H9 (cell line): ENCODE data around the gene HEMGN. TPM values are rescaled to one million over a fixed set of nuclear protein-coding genes. Genes with fewer than 3 reads are reported as not detected.

ENCODE experiments used
- DNase-seq: peaks from one replicate; pipeline ENCODE4 v3.0.0-alpha.2; 2017
- H2AFZ ChIP-seq: one replicate; pipeline ENCODE4 v1.6.1; 2013; ENCODE audit warnings: mild to moderate bottlenecking, low read length, control low read depth, moderate library complexity
- H2AK5ac ChIP-seq: 2 replicates; pipeline ENCODE4 v1.6.1; 2013; ENCODE audit warnings: low read length, control low read depth, mixed read lengths; ENCODE audit not compliant: insufficient read length
- H2BK120ac ChIP-seq: one replicate; pipeline ENCODE4 v1.6.1; 2013; ENCODE audit warnings: low read depth, mild to moderate bottlenecking, low read length, control low read depth, inconsistent platforms; ENCODE audit not compliant: poor library complexity, severe bottlenecking
- H2BK12ac ChIP-seq: 2 replicates; pipeline ENCODE4 v1.6.1; 2013; ENCODE audit warnings: low read length, control low read depth, mixed read lengths, low read depth; ENCODE audit not compliant: insufficient read length
- H2BK15ac ChIP-seq: 2 replicates; pipeline ENCODE4 v1.6.1; 2013; ENCODE audit warnings: low read depth, low read length, control low read depth
- H2BK20ac ChIP-seq: one replicate; pipeline ENCODE4 v1.6.1; 2013; ENCODE audit warnings: low read depth, mild to moderate bottlenecking, low read length, control low read depth, inconsistent platforms; ENCODE audit not compliant: poor library complexity, severe bottlenecking
- H2BK5ac ChIP-seq: 2 replicates; pipeline ENCODE4 v1.6.1; 2013; ENCODE audit warnings: low read length, control low read depth, mixed read lengths; ENCODE audit not compliant: insufficient read length
- H3K14ac ChIP-seq: 2 replicates; pipeline ENCODE4 v1.6.1; 2013; ENCODE audit warnings: low read length, control low read depth; ENCODE audit not compliant: insufficient read depth
- H3K18ac ChIP-seq: 2 replicates; pipeline ENCODE4 v1.6.1; 2013; ENCODE audit warnings: low read depth, mild to moderate bottlenecking, mixed read lengths, low read length, control low read depth; ENCODE audit not compliant: insufficient read length
- H3K23ac ChIP-seq: 2 replicates; pipeline ENCODE4 v1.6.1; 2013; ENCODE audit warnings: low read length, control low read depth, mixed read lengths, low read depth; ENCODE audit not compliant: insufficient read length
- H3K23me2 ChIP-seq: 2 replicates; pipeline ENCODE4 v1.6.1; 2013; ENCODE audit warnings: low read depth, mild to moderate bottlenecking, mixed read lengths, low read length, control low read depth; ENCODE audit not compliant: insufficient read length, poor library complexity, severe bottlenecking
- H3K27ac ChIP-seq: 2 replicates; pipeline ENCODE4 v1.5.1; 2013; ENCODE audit warnings: low read length, control low read depth, mixed read lengths, low read depth; ENCODE audit not compliant: insufficient read length
- H3K27me3 ChIP-seq: 2 replicates; pipeline ENCODE4 v1.6.1; 2013; ENCODE audit warnings: low read length, control low read depth, inconsistent platforms; ENCODE audit not compliant: insufficient read depth
- H3K4ac ChIP-seq: 2 replicates; pipeline ENCODE4 v1.6.1; 2013; ENCODE audit warnings: low read depth, mild to moderate bottlenecking, control low read depth, inconsistent platforms, low read length, moderate library complexity
- H3K4me1 ChIP-seq: 2 replicates; pipeline ENCODE4 v1.6.1; 2013; ENCODE audit warnings: low read length, control low read depth, inconsistent platforms; ENCODE audit not compliant: insufficient read depth
- H3K4me2 ChIP-seq: 2 replicates; pipeline ENCODE4 v1.6.1; 2013; ENCODE audit warnings: low read length, control low read depth, mixed read lengths; ENCODE audit not compliant: insufficient read length, insufficient read depth
- H3K56ac ChIP-seq: 2 replicates; pipeline ENCODE4 v1.6.1; 2013; ENCODE audit warnings: low read depth, mild to moderate bottlenecking, mixed read lengths, low read length, control low read depth; ENCODE audit not compliant: insufficient read length
- H3K79me1 ChIP-seq: 2 replicates; pipeline ENCODE4 v1.6.1; 2013; ENCODE audit warnings: low read depth, mild to moderate bottlenecking, moderate library complexity, low read length, control low read depth, inconsistent platforms; ENCODE audit not compliant: insufficient read depth, poor library complexity, severe bottlenecking
- H3K79me2 ChIP-seq: 2 replicates; pipeline ENCODE4 v1.6.1; 2013; ENCODE audit warnings: low read length, control low read depth, inconsistent platforms; ENCODE audit not compliant: insufficient read depth
- H3K9ac ChIP-seq: 2 replicates; pipeline ENCODE4 v1.6.1; 2013; ENCODE audit warnings: low read length, control low read depth, mixed read lengths; ENCODE audit not compliant: insufficient read length; ENCODE audit errors: extremely low read depth
- H3K9me3 ChIP-seq: one replicate; pipeline ENCODE4 v1.6.1; 2013; ENCODE audit warnings: low read depth, low read length, inconsistent platforms; ENCODE audit not compliant: control insufficient read depth
- H3T11ph ChIP-seq: one replicate; pipeline ENCODE4 v1.6.1; 2013; ENCODE audit warnings: mild to moderate bottlenecking, low read length, control low read depth, inconsistent platforms
- H4K20me1 ChIP-seq: one replicate; pipeline ENCODE4 v1.6.1; 2013; ENCODE audit not compliant: control insufficient read depth, insufficient read length, insufficient read depth
- H4K5ac ChIP-seq: 2 replicates; pipeline ENCODE4 v1.6.1; 2013; ENCODE audit warnings: low read depth, mild to moderate bottlenecking, mixed read lengths, low read length, control low read depth; ENCODE audit not compliant: insufficient read length
- H4K8ac ChIP-seq: replicated peaks from 2 replicates; pipeline ENCODE4 v1.6.1; 2013; ENCODE audit warnings: low read length, control low read depth, mixed read lengths, low read depth; ENCODE audit not compliant: insufficient read length
- H4K91ac ChIP-seq: 2 replicates; pipeline ENCODE4 v1.6.1; 2013; ENCODE audit warnings: low read depth, mild to moderate bottlenecking, moderate library complexity, mixed read lengths, low read length, control low read depth; ENCODE audit not compliant: insufficient read length
- H3K27ac Mint-ChIP-seq, 3 experiments: 2 replicates in 2 of 3; 3 replicates in 1 of 3; pipeline ENCODE4 v1.8.0; 2020 to 2021; ENCODE audit warnings: mixed read lengths in 3 of 3, mild to moderate bottlenecking in 1 of 3, moderate library complexity in 1 of 3
- H3K27me3 Mint-ChIP-seq: 2 replicates; pipeline ENCODE4 v1.8.0; 2021; ENCODE audit warnings: low read depth, mild to moderate bottlenecking, moderate library complexity, mixed read lengths
- H3K36me3 Mint-ChIP-seq, 3 experiments: 2 replicates in 2 of 3; 3 replicates in 1 of 3; pipeline ENCODE4 v1.8.0; 2020 to 2021; ENCODE audit warnings: low read depth in 3 of 3, mixed read lengths in 3 of 3; ENCODE audit not compliant: insufficient read depth in 1 of 3
- H3K4me1 Mint-ChIP-seq, 2 experiments: 2 replicates each; pipeline ENCODE4 v1.8.0; 2020; ENCODE audit warnings: mixed read lengths in 2 of 2
- H3K4me3 Mint-ChIP-seq, 2 experiments: 2 replicates in 1 of 2; 3 replicates in 1 of 2; pipeline ENCODE4 v1.8.0; 2020 to 2021; ENCODE audit warnings: mild to moderate bottlenecking in 2 of 2, mixed read lengths in 2 of 2, moderate library complexity in 1 of 2
- H3K9me3 Mint-ChIP-seq, 2 experiments: 2 replicates in 1 of 2; 3 replicates in 1 of 2; pipeline ENCODE4 v1.8.0; 2020; ENCODE audit warnings: mild to moderate bottlenecking in 2 of 2, mixed read lengths in 2 of 2, moderate library complexity in 1 of 2
- WGBS: extraction: QIAGEN DNeasy Blood & Tissue Kit; methylation state at CpG from one replicate; pipeline ENCODE4 v1.1.7; 2013; ENCODE audit warnings: missing lambda C conversion rate, low lambda C conversion rate, mixed read lengths; ENCODE audit not compliant: insufficient read length; ENCODE audit errors: extremely low coverage; 5-methylcytosine and 5-hydroxymethylcytosine counted together
- total RNA-seq: library from RNA; stranded (reverse); gene quantifications from 2 replicates; pipeline ENCODE4 v1.2.1, GENCODE V29; 2021
- TF ChIP-seq, protein P1 (sequence below): fragments of 200-600 bp; sonication (generic); conservative IDR thresholded peaks from 3 replicates; pipeline ENCODE4 v1.8.0; 2021; ENCODE audit warnings: antibody characterized with exemption, mild to moderate bottlenecking

Gene HEMGN
- total RNA-seq, 1 experiment from 2014 or later, result not detected

DNA sequence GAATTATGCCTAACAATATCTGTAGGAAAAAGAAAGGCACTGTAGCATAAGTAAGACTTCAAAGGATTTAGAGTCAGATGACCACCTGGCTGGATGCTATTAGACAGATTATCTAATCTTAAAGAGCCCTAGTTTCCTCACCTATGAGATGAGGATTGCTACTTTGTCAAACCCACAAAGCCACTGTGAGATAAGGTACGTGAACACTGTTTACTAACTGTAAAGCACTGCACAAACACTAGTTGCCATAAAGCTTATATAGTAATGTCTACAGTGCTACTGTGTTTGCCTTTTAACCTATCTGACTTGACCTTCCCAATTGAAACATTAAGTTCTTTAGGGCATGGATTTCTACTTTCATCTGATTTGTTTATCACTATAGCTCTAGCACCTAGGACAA, 26.0 kb downstream of the HEMGN start:
- Histone ChIP-seq H2BK15ac (no peak overlapping the region), H4K8ac (no peak overlapping the region), H2AK5ac (no peak overlapping the region), H3K18ac (no peak overlapping the region), H2BK20ac (no peak overlapping the region), H2AFZ (no peak overlapping the region), H3K14ac (no peak overlapping the region), H4K5ac (no peak overlapping the region), H3K79me1 (no peaks in the 10 kb centered on the region), H3K4me1 (no peaks in the 10 kb centered on the region), H3K27ac (no peak overlapping the region), H3K4me2 (no peak overlapping the region), H3K23me2 (no peaks in the 10 kb centered on the region), H3K23ac (no peak overlapping the region), H3K27me3 (no peaks in the 10 kb centered on the region), H3K9ac (no peak overlapping the region), H4K20me1 (no peaks in the 10 kb centered on the region), H2BK120ac (no peak overlapping the region), H2BK12ac (no peak overlapping the region), H3K4ac (no peak overlapping the region), H3K56ac (no peak overlapping the region), H3T11ph (no peak overlapping the region), H4K91ac (no peak overlapping the region), H3K79me2 (no peaks in the 10 kb centered on the region), H3K9me3 (no peaks in the 10 kb centered on the region), H2BK5ac (no peak overlapping the region)
- Mint-ChIP-seq H3K36me3 (peaks cover 0 to 13% (median 6%) of the 10 kb centered on the region in 3 experiments; a peak in 2 of 7 replicates), H3K4me1 (no peaks in the 10 kb centered on the region), H3K9me3 (no peaks in the 10 kb centered on the region), H3K27me3 (no peaks in the 10 kb centered on the region), H3K27ac (no peak overlapping the region), H3K4me3 (no peak overlapping the region)
- DNase-seq, result no peak
- TF ChIP-seq, protein P1, sequence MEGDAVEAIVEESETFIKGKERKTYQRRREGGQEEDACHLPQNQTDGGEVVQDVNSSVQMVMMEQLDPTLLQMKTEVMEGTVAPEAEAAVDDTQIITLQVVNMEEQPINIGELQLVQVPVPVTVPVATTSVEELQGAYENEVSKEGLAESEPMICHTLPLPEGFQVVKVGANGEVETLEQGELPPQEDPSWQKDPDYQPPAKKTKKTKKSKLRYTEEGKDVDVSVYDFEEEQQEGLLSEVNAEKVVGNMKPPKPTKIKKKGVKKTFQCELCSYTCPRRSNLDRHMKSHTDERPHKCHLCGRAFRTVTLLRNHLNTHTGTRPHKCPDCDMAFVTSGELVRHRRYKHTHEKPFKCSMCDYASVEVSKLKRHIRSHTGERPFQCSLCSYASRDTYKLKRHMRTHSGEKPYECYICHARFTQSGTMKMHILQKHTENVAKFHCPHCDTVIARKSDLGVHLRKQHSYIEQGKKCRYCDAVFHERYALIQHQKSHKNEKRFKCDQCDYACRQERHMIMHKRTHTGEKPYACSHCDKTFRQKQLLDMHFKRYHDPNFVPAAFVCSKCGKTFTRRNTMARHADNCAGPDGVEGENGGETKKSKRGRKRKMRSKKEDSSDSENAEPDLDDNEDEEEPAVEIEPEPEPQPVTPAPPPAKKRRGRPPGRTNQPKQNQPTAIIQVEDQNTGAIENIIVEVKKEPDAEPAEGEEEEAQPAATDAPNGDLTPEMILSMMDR, result no peak
- WGBS, result no CpG with 5 or more reads among the region's 1 CpG
